BJ (cell line): ENCODE measurements around the gene ABLIM2. TPM values are rescaled to one million over a fixed set of nuclear protein-coding genes. Genes with fewer than 3 reads are reported as not detected.

Source experiments
- CTCF ChIA-PET: fragments of 350-600 bp; formaldehyde crosslinking; extraction: SDS; loops from one replicate; lab custom pipeline; 2021; ENCODE audit warnings: antibody characterized with exemption, inconsistent platforms; lab: Yijun Ruan, JAX
- POLR2A ChIA-PET: fragments of 300-600 bp; sonication (Branson Sonifier 250); formaldehyde crosslinking; extraction: SDS; loops from one replicate; lab custom pipeline; 2021; ENCODE audit warnings: antibody characterized with exemption; lab: Charles Lee
- DNase-seq: peaks from one replicate; pipeline ENCODE4 v3.0.0-alpha.2; 2011; ENCODE audit warnings: low read depth
- H3K27me3 ChIP-seq: 2 replicates; pipeline ENCODE4 v1.6.0; 2011; ENCODE audit warnings: low read length; ENCODE audit not compliant: control insufficient read depth, insufficient read depth
- H3K36me3 ChIP-seq: 2 replicates; pipeline ENCODE4 v1.5.1; 2011; ENCODE audit warnings: low read length; ENCODE audit not compliant: control insufficient read depth, insufficient read depth
- H3K4me3 ChIP-seq: 2 replicates; pipeline ENCODE4 v1.5.1; 2011; ENCODE audit warnings: low read depth, mild to moderate bottlenecking, control low read depth, low read length
- polyA plus RNA-seq: library from polyadenylated mRNA; depleted of rRNA; stranded (reverse); fragments of >200 nt; gene quantifications from 2 replicates; pipeline ENCODE4 v1.2.3, GENCODE V29; 2011
- TF ChIP-seq, protein P1 (sequence below): IDR thresholded peaks from 2 replicates; pipeline ENCODE4 v1.5.1; 2011; ENCODE audit warnings: low read depth, mild to moderate bottlenecking, control low read depth, inconsistent platforms, low read length, moderate library complexity; ENCODE audit not compliant: insufficient read depth

Gene ABLIM2
- polyA plus RNA-seq, 1 experiment, result 0.07 TPM

DNA sequence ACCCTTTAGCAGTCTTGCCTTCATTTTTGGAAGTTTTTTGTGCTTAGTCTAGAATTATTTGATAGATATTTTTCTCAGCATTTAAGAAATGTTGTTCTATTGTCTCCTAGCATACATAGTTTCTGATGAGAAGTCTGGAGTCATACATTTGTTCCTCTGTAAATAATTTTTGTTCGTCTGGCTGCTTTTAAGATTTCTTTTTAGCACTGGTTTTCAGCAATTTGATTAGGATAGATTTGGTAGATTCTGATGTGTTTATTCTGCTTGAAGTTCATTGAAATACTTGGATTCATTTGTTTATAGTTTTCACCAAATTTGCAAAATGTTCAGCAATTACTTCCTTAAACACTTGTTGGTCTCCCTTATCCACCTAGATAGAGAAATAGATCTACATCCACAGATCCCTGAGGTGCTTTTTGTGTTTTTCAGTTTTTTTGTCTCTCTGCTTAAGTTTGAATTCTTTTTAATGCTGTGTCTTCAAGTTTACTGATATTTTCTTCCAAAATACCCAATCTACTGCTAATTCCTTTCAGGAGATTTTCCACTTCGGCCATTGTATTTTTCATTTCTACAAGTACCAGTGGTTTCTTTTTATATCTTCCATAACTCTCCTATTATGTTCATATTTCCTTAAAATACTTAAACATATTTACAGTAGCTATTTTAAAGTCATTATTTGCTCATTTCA, 64.9 kb downstream of the ABLIM2 start:
- POLR2A ChIA-PET, result no interaction called here
- no peaks in the 10 kb centered on the region for H3K36me3 ChIP-seq
- CTCF ChIA-PET, result no interaction called here

DNA sequence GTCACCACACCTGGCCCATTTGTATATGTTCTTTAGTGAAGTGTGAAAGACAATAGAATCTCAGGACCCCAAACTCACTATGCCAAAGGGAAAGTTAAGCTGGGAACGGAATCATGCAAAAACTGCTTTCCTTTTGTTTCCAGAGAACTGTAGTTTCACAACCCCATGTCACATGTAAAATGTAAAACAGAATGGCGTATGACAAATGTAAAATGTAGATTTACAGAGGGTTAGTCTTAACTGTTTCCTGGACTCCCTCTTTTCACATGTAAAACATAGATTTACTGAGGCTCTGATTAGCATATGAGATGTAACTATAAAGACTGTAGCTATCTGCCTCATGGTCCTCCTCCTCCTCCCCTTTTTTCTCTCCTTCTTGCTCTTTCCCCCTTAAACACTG, 66.3 kb downstream of the ABLIM2 start:
- ChIA-PET POLR2A (no interaction called here), CTCF (no interaction called here)
- DNase-seq, result no peak
- Histone ChIP-seq H3K4me3 (no peak overlapping the region), H3K36me3 (no peaks in the 10 kb centered on the region), H3K27me3 (no peaks in the 10 kb centered on the region)
- TF ChIP-seq, protein P1, sequence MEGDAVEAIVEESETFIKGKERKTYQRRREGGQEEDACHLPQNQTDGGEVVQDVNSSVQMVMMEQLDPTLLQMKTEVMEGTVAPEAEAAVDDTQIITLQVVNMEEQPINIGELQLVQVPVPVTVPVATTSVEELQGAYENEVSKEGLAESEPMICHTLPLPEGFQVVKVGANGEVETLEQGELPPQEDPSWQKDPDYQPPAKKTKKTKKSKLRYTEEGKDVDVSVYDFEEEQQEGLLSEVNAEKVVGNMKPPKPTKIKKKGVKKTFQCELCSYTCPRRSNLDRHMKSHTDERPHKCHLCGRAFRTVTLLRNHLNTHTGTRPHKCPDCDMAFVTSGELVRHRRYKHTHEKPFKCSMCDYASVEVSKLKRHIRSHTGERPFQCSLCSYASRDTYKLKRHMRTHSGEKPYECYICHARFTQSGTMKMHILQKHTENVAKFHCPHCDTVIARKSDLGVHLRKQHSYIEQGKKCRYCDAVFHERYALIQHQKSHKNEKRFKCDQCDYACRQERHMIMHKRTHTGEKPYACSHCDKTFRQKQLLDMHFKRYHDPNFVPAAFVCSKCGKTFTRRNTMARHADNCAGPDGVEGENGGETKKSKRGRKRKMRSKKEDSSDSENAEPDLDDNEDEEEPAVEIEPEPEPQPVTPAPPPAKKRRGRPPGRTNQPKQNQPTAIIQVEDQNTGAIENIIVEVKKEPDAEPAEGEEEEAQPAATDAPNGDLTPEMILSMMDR, result no peak

More for the DNA sequence above, 64.9 kb downstream of the ABLIM2 start:
- Histone ChIP-seq H3K4me3 (no peak overlapping the region), H3K27me3 (no peaks in the 10 kb centered on the region)
- no peak for DNase-seq
- TF ChIP-seq, protein P1, result no peak

DNA sequence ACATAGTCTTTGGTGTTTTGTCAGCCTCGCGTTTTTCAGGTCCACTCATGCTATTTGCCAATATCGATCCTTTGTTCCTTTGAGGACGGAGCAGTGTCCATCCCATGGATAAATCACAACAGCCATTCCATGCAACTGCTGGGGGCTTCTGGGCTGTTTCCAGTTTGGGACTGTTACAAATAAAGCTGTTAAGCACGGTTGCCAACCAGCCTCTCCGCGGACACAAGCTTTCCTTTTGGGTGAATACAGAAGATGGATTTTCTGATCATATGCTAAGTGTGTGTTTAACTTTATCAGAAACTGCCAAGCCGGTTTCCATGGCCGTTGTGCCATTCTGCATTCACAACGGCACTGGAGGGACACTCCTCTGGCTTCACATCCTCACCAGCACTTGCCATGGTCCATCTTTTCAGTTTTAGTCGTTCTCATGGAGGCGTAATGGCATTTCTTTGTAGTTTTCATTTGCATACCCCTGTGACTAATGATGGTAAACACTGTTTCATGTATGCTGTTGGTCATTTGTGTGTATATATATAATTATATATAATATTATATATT, 67.8 kb downstream of the ABLIM2 start:
- DNase-seq, result no peak

DNA sequence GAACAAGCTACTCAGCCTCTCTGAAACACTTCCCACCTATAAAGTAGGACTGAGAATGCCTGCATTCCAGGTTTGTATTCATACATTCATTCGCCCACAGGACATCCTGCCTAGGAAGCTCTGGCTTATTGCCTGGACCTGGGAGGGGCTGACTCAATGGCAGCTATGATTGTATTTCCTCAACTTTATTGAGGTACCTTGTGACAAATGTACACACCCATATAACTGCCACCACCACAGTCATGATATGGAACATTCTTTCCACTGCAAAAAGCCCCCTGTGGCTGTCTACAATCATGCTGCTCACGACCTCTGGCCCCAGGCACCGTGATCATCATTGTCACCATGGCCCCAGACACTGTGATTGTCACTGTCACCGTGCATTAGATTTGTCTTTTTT, 68.3 kb downstream of the ABLIM2 start:
- DNase-seq, result peak; percentile 6
- H3K4me3 ChIP-seq, result no peak overlapping the region
- no peaks in the 10 kb centered on the region for H3K27me3 ChIP-seq
- ChIA-PET POLR2A (no interaction called here), CTCF (no interaction called here)
- H3K36me3 ChIP-seq, result no peaks in the 10 kb centered on the region
- TF ChIP-seq, protein P1, result no peak

More for the DNA sequence above, 67.8 kb downstream of the ABLIM2 start:
- Histone ChIP-seq H3K4me3 (no peak overlapping the region), H3K27me3 (no peaks in the 10 kb centered on the region), H3K36me3 (no peaks in the 10 kb centered on the region)
- TF ChIP-seq, protein P1, result no peak
- CTCF ChIA-PET, result no interaction called here
- POLR2A ChIA-PET, result no interaction called here

DNA sequence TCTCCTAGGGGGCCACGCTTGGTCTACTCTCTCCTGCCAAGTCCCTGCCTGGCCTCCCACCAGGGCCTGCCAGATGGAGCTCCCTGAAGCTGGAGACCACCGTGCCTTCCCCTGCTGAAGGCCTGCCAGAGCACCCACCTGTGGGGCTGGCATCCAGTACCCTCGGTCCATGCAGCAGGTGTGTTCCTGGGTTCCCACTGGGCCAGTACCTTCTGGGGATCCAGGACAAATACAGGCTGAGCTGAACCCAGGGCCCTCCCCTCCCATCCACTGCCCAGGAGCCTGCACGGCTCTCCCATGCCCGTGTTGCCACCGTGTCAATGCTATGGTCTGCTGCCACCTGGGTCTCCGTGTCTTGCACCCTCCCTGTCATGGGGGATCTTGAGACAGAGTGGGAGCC, 68.8 kb downstream of the ABLIM2 start:
- H3K27me3 ChIP-seq, result no peaks in the 10 kb centered on the region
- H3K4me3 ChIP-seq, result no peak overlapping the region
- POLR2A ChIA-PET, result no interaction called here
- no peak for DNase-seq
- TF ChIP-seq, protein P1, result no peak
- CTCF ChIA-PET, result no interaction called here
- no peaks in the 10 kb centered on the region for H3K36me3 ChIP-seq
